ENCODE measurements around the gene MSX2. TPM values are rescaled to one million over a fixed set of nuclear protein-coding genes. Genes with fewer than 3 reads are reported as not detected.

The MSX2 gene
- total RNA-seq, 4 donors from 2014 or later, result 0.44 to 1.3 (median 0.60) TPM; not detected in 1

GRCh38 chr5:174729075-174729680 lies 4.8 kb downstream of the MSX2 start:
- H3K9me3 ChIP-seq, result no peaks in the 10 kb centered on the region
- 73 to 75% methylated on average over 18 of the region's 18 CpGs for WGBS, 2 donors
- H3K27me3 ChIP-seq, result peaks cover 2 to 98% of the 10 kb centered on the region in 2 donors
- peaks cover 0 to 27% (median 0%) of the 10 kb centered on the region in 4 donors for H3K4me1 ChIP-seq
- TF ChIP-seq POLR2A (IDR thresholded peaks at IDR 0.05) (no peak), EP300 (IDR thresholded peaks at IDR 0.05) (no peak), CTCF (IDR thresholded peaks at IDR 0.05) (no peak)
- H3K4me3 ChIP-seq, result no peak overlapping the region
- DNase-seq (ENCODE audit: low spot score in 2 of 2), result no peak
- H3K36me3 ChIP-seq, result no peaks in the 10 kb centered on the region
- no peak overlapping the region for H3K27ac ChIP-seq

GRCh38 chr5:174731214-174732035 lies 7.0 kb downstream of the MSX2 start:
- 18 to 25% methylated on average over 36 to 45 of the region's 45 CpGs for WGBS, 2 donors

GRCh38 chr5:174732036-174733020 lies 7.9 kb downstream of the MSX2 start:
- H3K27me3 ChIP-seq, result peaks cover 2 to 98% of the 10 kb centered on the region in 2 donors
- no peaks in the 10 kb centered on the region for H3K36me3 ChIP-seq
- H3K27ac ChIP-seq, result no peak overlapping the region
- no peak overlapping the region for H3K4me3 ChIP-seq
- H3K9me3 ChIP-seq, result no peaks in the 10 kb centered on the region
- peaks cover 0 to 17% (median 0%) of the 10 kb centered on the region in 4 donors for H3K4me1 ChIP-seq
- 13 to 27% methylated on average over 45 to 61 of the region's 62 CpGs for WGBS, 2 donors
- DNase-seq (ENCODE audit: low spot score in 2 of 2), result no peak
- TF ChIP-seq CTCF (IDR thresholded peaks at IDR 0.05) (no peak), EP300 (IDR thresholded peaks at IDR 0.05) (no peak)

More at GRCh38 chr5:174731214-174732035, 7.0 kb downstream of the MSX2 start:
- H3K27me3 ChIP-seq, result peaks cover 2 to 98% of the 10 kb centered on the region in 2 donors
- H3K9me3 ChIP-seq, result no peaks in the 10 kb centered on the region
- no peak overlapping the region for H3K4me3 ChIP-seq
- no peak overlapping the region for H3K27ac ChIP-seq
- TF ChIP-seq CTCF (IDR thresholded peaks at IDR 0.05) (no peak), POLR2A (IDR thresholded peaks at IDR 0.05) (no peak), EP300 (IDR thresholded peaks at IDR 0.05) (no peak)
- no peaks in the 10 kb centered on the region for H3K36me3 ChIP-seq
- no peak for DNase-seq (ENCODE audit: low spot score in 2 of 2)
- H3K4me1 ChIP-seq, result peaks cover 0 to 17% (median 0%) of the 10 kb centered on the region in 4 donors

- H3K27ac ChIP-seq, result no peak overlapping the region
- no peaks in the 10 kb centered on the region for H3K36me3 ChIP-seq
- TF ChIP-seq POLR2A (IDR thresholded peaks at IDR 0.05) (no peak), CTCF (IDR thresholded peaks at IDR 0.05) (no peak), EP300 (IDR thresholded peaks at IDR 0.05) (no peak)
- peaks cover 2 to 98% of the 10 kb centered on the region in 2 donors for H3K27me3 ChIP-seq
- H3K4me3 ChIP-seq, result no peak overlapping the region
- H3K9me3 ChIP-seq, result no peaks in the 10 kb centered on the region
- H3K4me1 ChIP-seq, result peaks cover 0 to 17% (median 0%) of the 10 kb centered on the region in 4 donors
- no peak for DNase-seq (ENCODE audit: low spot score in 2 of 2)
- 35% methylated on average over 15 of the region's 15 CpGs for WGBS, 2 donors
Observed at GRCh38 chr5:174733091-174733690, 8.8 kb downstream of the MSX2 start.

Data from tibial nerve (tissue), 4 donors.